DND-41 (cell line): Measurements from ENCODE around the gene RFTN1.

Source experiments
- EZH2 ChIP-seq: IDR thresholded peaks from 3 replicates; pipeline ENCODE4 v1.6.1; 2012; ENCODE audit warnings: borderline replicate concordance, low read depth, mild to moderate bottlenecking, moderate library complexity, low read length, inconsistent platforms; ENCODE audit not compliant: severe bottlenecking
- TF ChIP-seq, protein P1 (sequence below): IDR thresholded peaks from 2 replicates; pipeline ENCODE4 v1.5.1; 2012; ENCODE audit warnings: borderline replicate concordance, low read length, moderate library complexity, mild to moderate bottlenecking; ENCODE audit not compliant: poor library complexity, severe bottlenecking; ENCODE audit errors: extremely low read depth

DNA sequence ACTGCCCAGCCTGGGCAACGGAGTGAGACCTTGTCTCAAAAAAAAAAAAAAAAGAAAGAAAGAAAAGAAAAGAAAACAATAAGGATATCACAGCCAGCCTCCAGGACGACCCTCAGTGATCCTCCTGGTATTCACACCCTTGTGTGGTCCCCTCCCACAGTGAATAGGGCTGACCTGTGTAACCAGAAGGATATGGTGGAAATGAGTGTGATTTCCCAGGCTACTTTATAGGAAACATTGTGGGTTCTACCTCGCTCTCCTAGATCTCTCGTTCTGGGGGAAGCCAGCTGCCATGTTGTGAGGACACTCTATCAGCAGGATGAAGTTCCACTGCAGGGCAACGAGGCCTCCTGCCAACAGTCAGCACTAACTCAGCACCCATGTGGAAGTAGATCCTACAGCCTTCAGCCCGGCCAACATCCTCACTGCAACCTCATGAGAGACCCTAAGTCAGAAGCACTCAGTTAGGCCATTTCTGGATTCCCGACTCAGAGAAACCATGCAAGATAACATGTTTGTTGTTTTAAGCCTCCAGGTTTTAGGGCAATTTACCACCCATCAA, 11.1 kb downstream of the RFTN1 start:
- TF ChIP-seq, protein P1, sequence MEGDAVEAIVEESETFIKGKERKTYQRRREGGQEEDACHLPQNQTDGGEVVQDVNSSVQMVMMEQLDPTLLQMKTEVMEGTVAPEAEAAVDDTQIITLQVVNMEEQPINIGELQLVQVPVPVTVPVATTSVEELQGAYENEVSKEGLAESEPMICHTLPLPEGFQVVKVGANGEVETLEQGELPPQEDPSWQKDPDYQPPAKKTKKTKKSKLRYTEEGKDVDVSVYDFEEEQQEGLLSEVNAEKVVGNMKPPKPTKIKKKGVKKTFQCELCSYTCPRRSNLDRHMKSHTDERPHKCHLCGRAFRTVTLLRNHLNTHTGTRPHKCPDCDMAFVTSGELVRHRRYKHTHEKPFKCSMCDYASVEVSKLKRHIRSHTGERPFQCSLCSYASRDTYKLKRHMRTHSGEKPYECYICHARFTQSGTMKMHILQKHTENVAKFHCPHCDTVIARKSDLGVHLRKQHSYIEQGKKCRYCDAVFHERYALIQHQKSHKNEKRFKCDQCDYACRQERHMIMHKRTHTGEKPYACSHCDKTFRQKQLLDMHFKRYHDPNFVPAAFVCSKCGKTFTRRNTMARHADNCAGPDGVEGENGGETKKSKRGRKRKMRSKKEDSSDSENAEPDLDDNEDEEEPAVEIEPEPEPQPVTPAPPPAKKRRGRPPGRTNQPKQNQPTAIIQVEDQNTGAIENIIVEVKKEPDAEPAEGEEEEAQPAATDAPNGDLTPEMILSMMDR = no peak
- no peak for TF ChIP-seq EZH2
